ENCODE data around the gene MLLT10. TPM values are rescaled to one million over a fixed set of nuclear protein-coding genes. Genes with fewer than 3 reads are reported as not detected.
A peak's percentile ranks its signal among the peaks of the same experiment; 100 is the strongest.

MLLT10 gene
- total RNA-seq, 1 donor from 2014 or later: 50.9 TPM

DNA sequence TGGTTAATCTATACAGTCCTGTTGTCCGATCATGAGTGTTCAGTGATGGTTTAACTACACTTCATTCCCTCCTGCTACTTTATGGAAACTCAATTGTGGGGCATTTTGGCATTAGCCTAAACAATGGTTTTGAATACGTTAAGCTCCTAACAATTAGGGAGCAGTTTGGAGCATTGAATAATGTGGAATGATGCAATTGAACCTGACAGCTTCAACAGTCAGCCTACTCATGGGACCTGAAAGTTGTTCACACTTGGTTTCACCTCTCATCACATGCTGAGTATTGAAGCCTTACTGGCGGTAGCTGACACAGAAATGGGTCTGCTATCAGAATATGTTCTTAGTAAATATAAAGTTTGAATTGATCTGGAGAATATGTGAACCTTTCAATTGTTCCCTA, 186.1 kb downstream of the MLLT10 start:
- Mint-ChIP-seq H3K4me3 (ENCODE audit: unreplicated experiment) (no peak overlapping the region), H3K4me1 (ENCODE audit: low read depth, unreplicated experiment) (peaks cover 9% of the 10 kb centered on the region), H3K27ac (ENCODE audit: unreplicated experiment) (no peak overlapping the region), H3K27me3 (ENCODE audit: unreplicated experiment) (peaks cover 1% of the 10 kb centered on the region), H3K9me3 (ENCODE audit: unreplicated experiment) (no peaks in the 10 kb centered on the region), H3K36me3 (ENCODE audit: unreplicated experiment) (no peaks in the 10 kb centered on the region)
- TF ChIP-seq, protein P1, sequence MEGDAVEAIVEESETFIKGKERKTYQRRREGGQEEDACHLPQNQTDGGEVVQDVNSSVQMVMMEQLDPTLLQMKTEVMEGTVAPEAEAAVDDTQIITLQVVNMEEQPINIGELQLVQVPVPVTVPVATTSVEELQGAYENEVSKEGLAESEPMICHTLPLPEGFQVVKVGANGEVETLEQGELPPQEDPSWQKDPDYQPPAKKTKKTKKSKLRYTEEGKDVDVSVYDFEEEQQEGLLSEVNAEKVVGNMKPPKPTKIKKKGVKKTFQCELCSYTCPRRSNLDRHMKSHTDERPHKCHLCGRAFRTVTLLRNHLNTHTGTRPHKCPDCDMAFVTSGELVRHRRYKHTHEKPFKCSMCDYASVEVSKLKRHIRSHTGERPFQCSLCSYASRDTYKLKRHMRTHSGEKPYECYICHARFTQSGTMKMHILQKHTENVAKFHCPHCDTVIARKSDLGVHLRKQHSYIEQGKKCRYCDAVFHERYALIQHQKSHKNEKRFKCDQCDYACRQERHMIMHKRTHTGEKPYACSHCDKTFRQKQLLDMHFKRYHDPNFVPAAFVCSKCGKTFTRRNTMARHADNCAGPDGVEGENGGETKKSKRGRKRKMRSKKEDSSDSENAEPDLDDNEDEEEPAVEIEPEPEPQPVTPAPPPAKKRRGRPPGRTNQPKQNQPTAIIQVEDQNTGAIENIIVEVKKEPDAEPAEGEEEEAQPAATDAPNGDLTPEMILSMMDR (IDR thresholded peaks at IDR 0.05; ENCODE audit: partially characterized antibody, unreplicated experiment): no peak
- DNase-seq: no peak

- Mint-ChIP-seq H3K27ac (ENCODE audit: unreplicated experiment) (no peak overlapping the region), H3K4me1 (ENCODE audit: low read depth, unreplicated experiment) (peaks cover 10% of the 10 kb centered on the region), H3K27me3 (ENCODE audit: unreplicated experiment) (peaks cover 1% of the 10 kb centered on the region), H3K9me3 (ENCODE audit: unreplicated experiment) (no peaks in the 10 kb centered on the region), H3K4me3 (ENCODE audit: unreplicated experiment) (no peak overlapping the region), H3K36me3 (ENCODE audit: unreplicated experiment) (no peaks in the 10 kb centered on the region)
- no peak for DNase-seq
- TF ChIP-seq, protein P1 (IDR thresholded peaks at IDR 0.05; ENCODE audit: partially characterized antibody, unreplicated experiment): no peak
Measured at GRCh38 chr10:21721000-21721665, 187.1 kb downstream of the MLLT10 start.

GRCh38 chr10:21722209-21722608, 188.2 kb downstream of the MLLT10 start:
- Mint-ChIP-seq H3K27ac (ENCODE audit: unreplicated experiment) (no peak overlapping the region), H3K4me1 (ENCODE audit: low read depth, unreplicated experiment) (peaks cover 14% of the 10 kb centered on the region), H3K27me3 (ENCODE audit: unreplicated experiment) (peaks cover 1% of the 10 kb centered on the region), H3K4me3 (ENCODE audit: unreplicated experiment) (no peak overlapping the region), H3K36me3 (ENCODE audit: unreplicated experiment) (no peaks in the 10 kb centered on the region), H3K9me3 (ENCODE audit: unreplicated experiment) (no peaks in the 10 kb centered on the region)
- DNase-seq: no peak
- TF ChIP-seq, protein P1 (IDR thresholded peaks at IDR 0.05; ENCODE audit: partially characterized antibody, unreplicated experiment): no peak

DNA sequence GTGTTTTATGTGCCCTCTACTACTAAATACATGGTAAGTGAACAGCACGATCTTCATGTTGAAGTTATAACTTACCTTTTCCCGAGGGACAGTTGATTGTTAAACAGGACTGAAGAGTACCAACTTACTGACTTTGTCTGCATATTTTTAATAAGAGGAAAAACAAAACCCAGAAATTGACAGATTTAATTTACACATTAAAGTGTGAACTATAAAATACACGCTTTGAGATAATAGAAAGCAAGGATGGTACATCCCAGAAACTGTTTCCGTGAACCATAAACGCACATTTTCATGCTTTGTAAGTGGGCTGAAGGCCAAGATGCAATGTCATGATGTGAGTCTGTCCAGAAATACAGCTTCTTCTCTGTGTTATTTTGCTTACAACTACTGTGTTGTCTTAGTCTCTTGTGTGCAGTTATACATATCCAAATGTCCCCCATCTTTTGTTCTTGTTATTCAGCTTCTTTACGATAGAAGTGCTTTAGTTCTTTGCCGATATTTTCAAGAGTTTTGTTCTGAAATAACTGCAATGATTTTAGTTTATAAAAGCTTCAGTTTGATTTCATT, 190.1 kb downstream of the MLLT10 start:
- H3K4me1 Mint-ChIP-seq (ENCODE audit: low read depth, unreplicated experiment): peaks cover 17% of the 10 kb centered on the region
- H3K27me3 Mint-ChIP-seq (ENCODE audit: unreplicated experiment): no peaks in the 10 kb centered on the region
- H3K4me3 Mint-ChIP-seq (ENCODE audit: unreplicated experiment): no peak overlapping the region
- DNase-seq: no peak
- H3K27ac Mint-ChIP-seq (ENCODE audit: unreplicated experiment): peak overlapping the region; percentile 8
- TF ChIP-seq, protein P1 (IDR thresholded peaks at IDR 0.05; ENCODE audit: partially characterized antibody, unreplicated experiment): no peak
- H3K36me3 Mint-ChIP-seq (ENCODE audit: unreplicated experiment): no peaks in the 10 kb centered on the region
- H3K9me3 Mint-ChIP-seq (ENCODE audit: unreplicated experiment): no peaks in the 10 kb centered on the region

GRCh38 chr10:21724687-21725367, 190.8 kb downstream of the MLLT10 start:
- TF ChIP-seq, protein P1 (IDR thresholded peaks at IDR 0.05; ENCODE audit: partially characterized antibody, unreplicated experiment): no peak
- H3K9me3 Mint-ChIP-seq (ENCODE audit: unreplicated experiment): no peaks in the 10 kb centered on the region
- H3K27ac Mint-ChIP-seq (ENCODE audit: unreplicated experiment): peak overlapping the region; percentile 8
- H3K36me3 Mint-ChIP-seq (ENCODE audit: unreplicated experiment): no peaks in the 10 kb centered on the region
- no peak overlapping the region for H3K4me3 Mint-ChIP-seq (ENCODE audit: unreplicated experiment)
- no peaks in the 10 kb centered on the region for H3K27me3 Mint-ChIP-seq (ENCODE audit: unreplicated experiment)
- peaks cover 19% of the 10 kb centered on the region for H3K4me1 Mint-ChIP-seq (ENCODE audit: low read depth, unreplicated experiment)
- DNase-seq: no peak
